Chondrocyte (in vitro differentiated cells): ENCODE data around the gene SLC5A9. TPM values are rescaled to one million over a fixed set of nuclear protein-coding genes. Genes with fewer than 3 reads are reported as not detected.
"Not testable (repeated sequence)": the region's sequence is repeated elsewhere in the genome, so short reads cannot be mapped to it uniquely, and the experiment has no call there.

Experiments
- DNase-seq: peaks from one replicate; pipeline ENCODE4 v3.0.0; 2021; ENCODE audit warnings: mixed read lengths, low spot score
- H3K27ac Mint-ChIP-seq: one replicate; pipeline ENCODE4 v1.8.0; 2021; ENCODE audit warnings: mild to moderate bottlenecking, moderate library complexity, mixed read lengths; ENCODE audit not compliant: unreplicated experiment
- H3K27me3 Mint-ChIP-seq: 2 replicates; pipeline ENCODE4 v1.8.0; 2021; ENCODE audit warnings: low read depth, mixed read lengths
- H3K36me3 Mint-ChIP-seq: 2 replicates; pipeline ENCODE4 v1.8.0; 2021; ENCODE audit warnings: low read depth, mixed read lengths
- H3K4me1 Mint-ChIP-seq: 2 replicates; pipeline ENCODE4 v1.8.0; 2021; ENCODE audit warnings: low read depth, mild to moderate bottlenecking, mixed read lengths
- H3K4me3 Mint-ChIP-seq: one replicate; pipeline ENCODE4 v1.8.0; 2021; ENCODE audit warnings: mild to moderate bottlenecking, moderate library complexity, mixed read lengths; ENCODE audit not compliant: unreplicated experiment
- H3K9me3 Mint-ChIP-seq: 2 replicates; pipeline ENCODE4 v1.8.0; 2021; ENCODE audit warnings: low read depth, mixed read lengths
- CTCF ChIP-seq: fragments of 200-600 bp; sonication (generic); IDR thresholded peaks from 2 replicates; pipeline ENCODE4 v1.5.0; 2021; ENCODE audit warnings: antibody characterized with exemption, mild to moderate bottlenecking, moderate library complexity
- total RNA-seq: library from RNA; stranded (reverse); gene quantifications from 3 replicates; pipeline ENCODE4 v1.2.1, GENCODE V29; 2021

SLC5A9 gene
- total RNA-seq, 1 donor from 2014 or later = not detected

- peaks cover 8% of the 10 kb centered on the region for H3K27me3 Mint-ChIP-seq
- no peaks in the 10 kb centered on the region for H3K9me3 Mint-ChIP-seq
- no peak for TF ChIP-seq CTCF
- H3K4me1 Mint-ChIP-seq = peaks cover 11% of the 10 kb centered on the region
- H3K36me3 Mint-ChIP-seq = no peaks in the 10 kb centered on the region
- DNase-seq = no peak
- H3K4me3 Mint-ChIP-seq = no peak overlapping the region
- no peak overlapping the region for H3K27ac Mint-ChIP-seq
Observed at GRCh38 chr1:48206371-48206770, 16.1 kb upstream of the SLC5A9 start.

GRCh38 chr1:48207131-48207530 is 15.4 kb upstream of the SLC5A9 start:
- DNase-seq = no peak
- no peak for TF ChIP-seq CTCF
- Mint-ChIP-seq H3K27me3 (peaks cover 11% of the 10 kb centered on the region), H3K9me3 (no peaks in the 10 kb centered on the region), H3K4me3 (no peak overlapping the region), H3K36me3 (no peaks in the 10 kb centered on the region), H3K27ac (no peak overlapping the region), H3K4me1 (peaks cover 6% of the 10 kb centered on the region)

- H3K27ac Mint-ChIP-seq = no peak overlapping the region
Observed at GRCh38 chr1:48207536-48208075, 14.9 kb upstream of the SLC5A9 start.

GRCh38 chr1:48208251-48208650 is 14.3 kb upstream of the SLC5A9 start:
- no peak overlapping the region for H3K27ac Mint-ChIP-seq
- no peak for TF ChIP-seq CTCF
- no peak for DNase-seq
- peaks cover 17% of the 10 kb centered on the region for H3K27me3 Mint-ChIP-seq
- H3K36me3 Mint-ChIP-seq = no peaks in the 10 kb centered on the region
- no peak overlapping the region for H3K4me3 Mint-ChIP-seq
- no peaks in the 10 kb centered on the region for H3K9me3 Mint-ChIP-seq
- peaks cover under 1% of the 10 kb centered on the region for H3K4me1 Mint-ChIP-seq

More at GRCh38 chr1:48207536-48208075, 14.9 kb upstream of the SLC5A9 start:
- no peaks in the 10 kb centered on the region for H3K36me3 Mint-ChIP-seq
- peaks cover 12% of the 10 kb centered on the region for H3K27me3 Mint-ChIP-seq
- TF ChIP-seq CTCF = no peak
- no peak overlapping the region for H3K4me3 Mint-ChIP-seq
- no peak for DNase-seq
- H3K9me3 Mint-ChIP-seq = no peaks in the 10 kb centered on the region
- H3K4me1 Mint-ChIP-seq = peaks cover 2% of the 10 kb centered on the region

GRCh38 chr1:48208652-48209051 is 13.9 kb upstream of the SLC5A9 start:
- no peaks in the 10 kb centered on the region for H3K36me3 Mint-ChIP-seq
- H3K4me3 Mint-ChIP-seq = no peak overlapping the region
- no peak for DNase-seq
- no peaks in the 10 kb centered on the region for H3K4me1 Mint-ChIP-seq
- no peaks in the 10 kb centered on the region for H3K9me3 Mint-ChIP-seq
- no peak overlapping the region for H3K27ac Mint-ChIP-seq
- H3K27me3 Mint-ChIP-seq = peaks cover 20% of the 10 kb centered on the region
- no peak for TF ChIP-seq CTCF

GRCh38 chr1:48213462-48213861 is 9.1 kb upstream of the SLC5A9 start:
- H3K27ac Mint-ChIP-seq, DNase-seq, H3K36me3 Mint-ChIP-seq, H3K9me3 Mint-ChIP-seq, H3K4me1 Mint-ChIP-seq, H3K4me3 Mint-ChIP-seq: not testable (repeated sequence)
- peaks cover 34% of the 10 kb centered on the region for H3K27me3 Mint-ChIP-seq

DNA sequence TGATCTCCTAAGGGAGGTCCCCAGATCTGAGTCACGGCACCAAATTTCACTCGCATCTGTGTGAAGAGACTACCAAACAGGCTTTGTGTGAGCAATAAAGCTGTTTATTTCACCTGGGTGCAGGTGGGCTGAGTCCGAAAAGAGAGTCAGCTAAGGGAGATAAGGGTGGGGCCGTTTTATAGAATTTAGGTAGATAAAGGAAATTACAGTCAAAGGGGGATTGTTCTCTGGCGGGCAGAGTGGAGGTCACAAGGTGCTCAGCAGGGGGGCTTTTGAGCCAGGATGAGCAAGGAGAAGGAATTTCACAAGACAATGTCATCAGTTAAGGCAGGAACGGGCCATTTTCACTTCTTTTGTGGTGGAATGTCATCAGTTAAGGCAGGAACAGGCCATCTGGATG is 8.2 kb upstream of the SLC5A9 start:
- not testable (repeated sequence) for H3K27ac Mint-ChIP-seq, H3K4me1 Mint-ChIP-seq, DNase-seq, H3K4me3 Mint-ChIP-seq, H3K36me3 Mint-ChIP-seq, H3K9me3 Mint-ChIP-seq
- H3K27me3 Mint-ChIP-seq = peaks cover 31% of the 10 kb centered on the region
